HG03439 (cell line): Measurements from ENCODE around the gene ZNF655.
A peak's percentile ranks its signal among the peaks of the same experiment; 100 is the strongest.
"Not testable (repeated sequence)": the region's sequence is repeated elsewhere in the genome, so short reads cannot be mapped to it uniquely, and the experiment has no call there.

Experiments
- ATAC-seq: cut with Tn5 transposase; IDR thresholded peaks from one replicate; pipeline ENCODE4 v1.9.1; 2021; ENCODE audit warnings: mild to moderate bottlenecking, moderate library complexity; ENCODE audit not compliant: unreplicated experiment

The ZNF655 gene, protein sequence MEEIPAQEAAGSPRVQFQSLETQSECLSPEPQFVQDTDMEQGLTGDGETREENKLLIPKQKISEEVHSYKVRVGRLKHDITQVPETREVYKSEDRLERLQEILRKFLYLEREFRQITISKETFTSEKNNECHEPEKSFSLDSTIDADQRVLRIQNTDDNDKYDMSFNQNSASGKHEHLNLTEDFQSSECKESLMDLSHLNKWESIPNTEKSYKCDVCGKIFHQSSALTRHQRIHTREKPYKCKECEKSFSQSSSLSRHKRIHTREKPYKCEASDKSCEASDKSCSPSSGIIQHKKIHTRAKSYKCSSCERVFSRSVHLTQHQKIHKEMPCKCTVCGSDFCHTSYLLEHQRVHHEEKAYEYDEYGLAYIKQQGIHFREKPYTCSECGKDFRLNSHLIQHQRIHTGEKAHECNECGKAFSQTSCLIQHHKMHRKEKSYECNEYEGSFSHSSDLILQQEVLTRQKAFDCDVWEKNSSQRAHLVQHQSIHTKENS

GRCh38 chr7:99558306-99559174 lies at the start of gene ZNF655:
Gene ZNF655 (plus strand): TSS chr7:99558642. CDS start chr7:99560560, 1,918 bp downstream.
- peak; percentile 79 for ATAC-seq

- ATAC-seq: no peak
Observed at GRCh38 chr7:99514050-99514449, 44.4 kb upstream of the ZNF655 start.

DNA sequence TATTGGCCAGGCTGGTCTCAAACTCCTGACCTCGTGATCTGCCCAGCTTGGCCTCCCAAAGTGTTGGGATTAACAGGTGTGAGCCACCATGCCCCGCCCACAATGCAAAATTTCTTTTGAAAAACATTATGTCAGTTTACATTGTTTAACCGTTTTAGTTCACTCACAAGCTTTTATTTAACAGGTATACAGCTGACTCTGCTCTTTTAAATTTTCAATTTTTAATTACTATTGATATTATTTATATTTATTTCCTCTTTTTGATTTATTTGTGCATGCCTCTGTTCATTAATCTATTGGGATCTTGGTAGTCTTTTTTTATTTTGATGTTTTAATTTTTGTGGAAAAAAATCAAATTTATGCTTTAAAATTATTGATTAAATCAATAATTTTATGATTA lies 37.0 kb upstream of the ZNF655 start:
- ATAC-seq: no peak

DNA sequence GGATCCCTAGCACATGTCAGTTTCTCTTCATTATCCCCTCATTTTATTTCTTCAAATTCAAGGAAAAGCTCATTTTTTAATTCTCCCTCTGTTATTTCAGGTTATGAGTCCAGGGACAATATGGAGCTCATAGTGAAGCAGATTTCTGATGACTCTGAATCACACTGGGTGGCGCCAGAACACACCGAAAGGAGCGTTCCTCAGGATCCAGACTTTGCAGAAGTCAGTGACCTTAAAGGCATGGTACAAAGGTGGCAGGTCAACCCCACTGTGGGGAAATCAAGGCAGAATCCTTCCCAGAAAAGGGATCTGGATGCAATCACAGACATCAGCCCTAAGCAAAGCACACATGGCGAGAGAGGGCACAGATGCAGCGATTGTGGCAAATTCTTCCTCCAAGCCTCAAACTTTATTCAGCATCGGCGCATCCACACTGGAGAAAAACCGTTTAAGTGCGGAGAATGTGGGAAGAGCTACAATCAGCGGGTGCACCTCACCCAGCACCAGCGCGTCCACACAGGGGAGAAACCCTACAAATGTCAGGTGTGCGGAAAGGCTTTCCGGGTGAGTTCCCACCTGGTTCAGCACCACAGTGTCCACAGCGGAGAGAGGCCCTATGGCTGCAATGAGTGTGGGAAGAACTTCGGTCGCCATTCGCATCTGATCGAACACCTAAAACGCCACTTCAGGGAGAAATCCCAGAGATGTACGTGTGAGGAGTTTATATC lies 32.6 kb upstream of the ZNF655 start:
- no peak for ATAC-seq

DNA sequence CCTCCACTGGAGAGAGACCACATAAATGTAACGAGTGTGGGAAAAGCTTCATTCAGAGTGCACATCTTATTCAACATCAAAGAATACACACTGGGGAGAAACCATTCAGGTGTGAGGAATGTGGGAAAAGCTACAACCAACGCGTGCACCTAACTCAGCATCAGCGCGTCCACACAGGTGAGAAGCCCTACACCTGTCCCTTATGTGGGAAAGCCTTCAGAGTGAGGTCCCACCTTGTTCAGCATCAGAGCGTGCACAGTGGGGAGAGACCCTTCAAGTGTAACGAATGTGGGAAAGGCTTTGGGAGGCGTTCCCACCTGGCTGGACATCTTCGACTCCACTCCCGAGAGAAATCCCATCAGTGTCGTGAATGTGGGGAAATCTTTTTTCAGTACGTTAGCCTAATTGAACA lies 27.1 kb upstream of the ZNF655 start:
- ATAC-seq: no peak

GRCh38 chr7:99535667-99536066 lies 22.8 kb upstream of the ZNF655 start:
- no peak for ATAC-seq

GRCh38 chr7:99539213-99539811 lies 19.1 kb upstream of the ZNF655 start:
- ATAC-seq: no peak

DNA sequence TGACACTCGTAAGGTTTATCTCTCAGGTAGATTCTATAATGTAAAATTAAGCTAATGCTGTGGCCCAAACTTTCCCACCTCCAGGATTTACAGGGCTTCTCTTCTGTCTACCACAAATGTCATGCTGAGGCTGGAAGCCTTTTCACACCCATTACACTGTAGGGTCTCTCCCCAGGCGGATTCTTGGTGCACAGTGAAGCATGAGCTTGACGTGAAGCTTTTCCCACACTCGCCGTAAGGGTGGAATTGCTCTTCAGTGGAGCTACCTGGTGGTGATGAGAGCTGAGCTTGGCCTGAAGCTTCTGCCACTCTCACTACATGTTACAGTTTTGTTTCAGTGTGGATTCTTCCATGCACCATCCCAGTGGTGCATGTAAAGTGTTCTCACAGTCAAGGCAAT lies 17.9 kb upstream of the ZNF655 start:
- ATAC-seq: no peak

GRCh38 chr7:99541212-99541611 lies 17.2 kb upstream of the ZNF655 start:
- no peak for ATAC-seq

GRCh38 chr7:99543081-99543671 lies 15.3 kb upstream of the ZNF655 start:
- no peak for ATAC-seq

- no peak for ATAC-seq
Observed at GRCh38 chr7:99543916-99544315, 14.5 kb upstream of the ZNF655 start.

GRCh38 chr7:99545308-99545707 lies 13.1 kb upstream of the ZNF655 start:
- ATAC-seq: not testable (repeated sequence)

DNA sequence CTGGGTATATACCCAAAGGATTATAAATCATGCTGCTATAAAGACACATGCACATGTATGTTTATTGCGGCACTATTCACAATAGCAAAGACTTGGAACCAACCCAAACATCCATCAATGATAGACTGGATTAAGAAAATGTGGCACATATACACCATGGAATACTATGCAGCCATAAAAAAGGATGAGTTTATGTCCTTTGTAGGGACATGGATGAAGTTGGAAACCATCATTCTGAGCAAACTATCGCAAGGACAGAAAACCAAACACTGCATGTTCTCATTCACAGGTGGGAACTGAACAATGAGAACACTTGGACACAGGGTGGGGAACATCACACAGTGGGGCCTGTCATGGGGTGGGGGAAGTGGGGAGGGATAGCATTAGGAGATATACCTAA lies 8.9 kb upstream of the ZNF655 start:
- ATAC-seq: not testable (repeated sequence)

DNA sequence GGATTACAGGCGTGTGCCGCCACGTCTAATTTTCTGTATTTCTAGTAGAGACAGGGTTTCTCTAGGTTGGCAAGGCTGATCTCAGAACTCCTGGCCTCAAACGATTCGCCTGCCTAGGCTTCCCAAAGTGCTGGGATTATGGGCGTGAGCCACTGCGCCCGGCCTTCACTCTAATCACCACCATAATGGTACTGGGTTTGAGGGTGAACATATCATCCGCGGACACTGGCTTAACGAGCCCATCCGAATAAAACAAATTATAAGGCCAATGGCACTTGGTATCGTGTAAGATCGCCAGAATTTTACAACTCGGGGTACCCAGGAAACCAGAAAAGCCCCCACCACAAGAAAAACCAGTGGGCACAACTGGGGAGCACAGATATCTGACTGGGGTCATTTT lies 7.1 kb upstream of the ZNF655 start:
- no peak for ATAC-seq

DNA sequence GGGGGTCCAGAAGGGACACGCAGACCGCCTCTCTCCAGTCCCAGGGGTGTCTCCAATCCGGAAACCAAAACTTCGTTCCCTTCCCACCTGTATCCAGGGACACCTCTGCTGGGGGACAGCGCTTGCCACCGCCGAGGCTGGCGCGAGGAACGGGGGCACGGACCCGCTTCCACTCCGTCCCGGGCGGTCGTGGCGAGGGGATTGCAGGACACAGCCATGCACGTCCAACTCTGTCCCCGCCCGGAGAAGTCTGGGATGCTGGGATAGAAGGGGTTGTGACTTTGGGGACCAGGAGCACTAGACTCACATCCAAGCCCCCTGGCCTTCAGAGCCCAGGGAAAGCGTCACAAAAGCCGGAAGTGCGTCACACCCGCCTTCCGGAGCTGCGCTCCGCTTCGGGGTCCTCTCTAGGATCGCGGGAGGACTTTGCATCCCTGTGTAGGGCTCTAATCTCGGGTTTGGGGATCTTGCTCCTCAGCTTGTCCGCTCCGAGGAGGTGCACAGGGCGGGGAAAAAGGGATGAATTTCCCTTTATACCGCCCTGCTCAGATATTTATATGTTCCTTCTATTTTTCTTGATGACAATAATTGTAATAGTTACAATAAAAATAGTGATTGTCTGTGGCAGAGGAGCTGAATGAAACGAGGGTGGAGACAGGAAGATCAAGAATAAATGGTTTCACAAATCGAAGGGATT lies 6.5 kb upstream of the ZNF655 start, which contains the start of gene FAM200A:
TSS of gene FAM200A (minus strand) at position 348 of the 697 bp plus-strand sequence. CDS start 3,707 bp downstream, outside the sequence.
- ATAC-seq: peak; percentile 87

GRCh38 chr7:99553039-99553438 lies 5.4 kb upstream of the ZNF655 start:
- no peak for ATAC-seq

DNA sequence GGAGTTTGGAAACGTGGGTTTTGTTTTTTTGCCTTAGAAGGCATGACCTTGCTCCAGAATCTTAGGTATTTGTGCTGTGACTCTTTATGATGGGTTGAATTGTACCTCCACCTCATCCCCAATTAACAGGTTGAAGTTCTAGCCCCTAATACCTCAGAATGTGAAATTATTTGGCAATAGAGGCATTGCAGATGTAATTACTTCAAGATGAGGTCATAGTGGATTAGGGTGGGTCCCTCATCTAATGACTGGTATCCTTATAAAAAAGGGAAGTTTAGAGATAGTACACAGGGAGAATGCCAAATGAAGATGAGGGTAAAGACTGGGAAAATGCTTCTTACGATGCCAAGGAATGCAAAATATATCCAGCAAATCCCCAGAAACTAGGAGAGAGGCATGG lies 3.5 kb upstream of the ZNF655 start:
- ATAC-seq: no peak

GRCh38 chr7:99557196-99557607 lies 1.2 kb upstream of the ZNF655 start:
- ATAC-seq: no peak

DNA sequence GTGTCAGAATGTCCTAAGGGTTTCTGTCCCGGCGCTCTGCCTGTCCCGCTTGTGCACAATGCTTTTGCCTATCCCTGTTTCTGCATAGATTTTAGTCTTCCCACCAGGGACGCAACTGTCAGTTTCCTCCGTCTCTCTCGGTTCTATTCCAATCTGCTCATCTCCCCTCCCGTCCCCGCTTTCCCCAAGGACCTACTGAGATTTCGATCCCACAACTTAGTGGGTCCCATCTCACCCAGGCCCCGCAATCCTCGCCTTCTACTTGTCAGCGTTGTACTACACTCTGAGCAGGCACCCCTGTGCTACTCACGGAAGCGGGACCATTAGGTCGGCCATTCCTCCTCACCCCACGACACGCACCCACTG lies 519 bp upstream of the ZNF655 start:
- no peak for ATAC-seq
